K562 (cell line): ENCODE results near the gene PIK3C2G. TPM values are rescaled to one million over a fixed set of nuclear protein-coding genes. Genes with fewer than 3 reads are reported as not detected.

Experiments used
- ATAC-seq: fragments of 200-7000 bp; cut with Tn5 transposase; 3 replicates; pipeline ENCODE4 v1.9.1; 2020; ENCODE audit warnings: moderate library complexity
- BruUV-seq: library from RNA; stranded (reverse); fragments of 400-500 nt; replicated peaks from 2 replicates; lab custom pipeline; 2021; lab: Mats Ljungman, UMichigan
- CTCF ChIA-PET: fragments of 300-600 bp; formaldehyde crosslinking; extraction: SDS; loops from one replicate; lab custom pipeline; 2021; ENCODE audit warnings: low intra/inter-chr PET ratio; lab: Yijun Ruan, JAX
- POLR2A ChIA-PET: fragments of 300-600, 350-650 bp; sonication (Branson Sonifier 250); formaldehyde crosslinking; extraction: SDS; loops from one replicate; lab custom pipeline; 2021; ENCODE audit warnings: antibody characterized with exemption, inconsistent platforms; lab: Yijun Ruan, JAX
- DNase-seq, 4 experiments: peaks; one replicate each; pipeline versions ENCODE4 v3.0.0 to v3.0.0-alpha.2; 2011 to 2018; ENCODE audit warnings: low spot score in 3 of 4, mixed read lengths in 3 of 4; ENCODE audit errors: extremely low read depth in 1 of 4
- FAIRE-seq: peaks from 2 replicates; lab custom pipeline; 2011; peaks lifted over from hg19 to GRCh38; lab: Jason Lieb, UNC
- H2AFZ ChIP-seq: 2 replicates; pipeline ENCODE4 v1.6.0; 2011; ENCODE audit warnings: low read depth, low read length, control low read depth, inconsistent platforms
- H3K27ac ChIP-seq: fragments of 200-600 bp; 3 replicates; pipeline ENCODE4 v1.8.0; 2011; ENCODE audit warnings: low read depth, mild to moderate bottlenecking, control low read depth, inconsistent platforms, low read length, moderate library complexity, mixed read lengths; ENCODE audit errors: extremely low read depth
- H3K27me3 ChIP-seq, 2 experiments: fragments of 300-600 bp in 1 of 2; 2 replicates in 1 of 2; 3 replicates in 1 of 2; pipeline versions ENCODE4 v1.6.0 to v1.8.0; 2011; ENCODE audit warnings: inconsistent platforms in 2 of 2, low read length in 2 of 2, mild to moderate bottlenecking in 1 of 2, mixed read lengths in 1 of 2, moderate library complexity in 1 of 2; ENCODE audit not compliant: control insufficient read depth in 2 of 2, insufficient read depth in 2 of 2
- H3K36me3 ChIP-seq: fragments of 300-600 bp; 3 replicates; pipeline ENCODE4 v1.8.0; 2011; ENCODE audit warnings: mild to moderate bottlenecking, low read length, inconsistent platforms; ENCODE audit not compliant: control insufficient read depth, insufficient read depth
- H3K4me1 ChIP-seq, 2 experiments: fragments of 200-600 bp in 1 of 2; replicated peaks in 1 of 2; 2 replicates in 1 of 2; 3 replicates in 1 of 2; pipeline versions ENCODE4 v1.5.1 to v1.8.0; 2011; ENCODE audit warnings: inconsistent platforms in 2 of 2, low read length in 2 of 2, mild to moderate bottlenecking in 1 of 2, mixed read lengths in 1 of 2, moderate library complexity in 1 of 2; ENCODE audit not compliant: control insufficient read depth in 2 of 2, insufficient read depth in 2 of 2
- H3K4me2 ChIP-seq: 2 replicates; pipeline ENCODE4 v1.6.1; 2011; ENCODE audit warnings: low read length, control low read depth, inconsistent platforms, mixed read lengths; ENCODE audit not compliant: insufficient read depth
- H3K4me3 ChIP-seq: fragments of 200-600 bp; sonication (generic), shearing (Covaris generic); 2 replicates; pipeline ENCODE4 v1.5.1; 2016; ENCODE audit warnings: control low read depth, inconsistent platforms
- H3K79me2 ChIP-seq: fragments of 200-600 bp; 3 replicates; pipeline ENCODE4 v1.8.0; 2011; ENCODE audit warnings: low read length, inconsistent platforms; ENCODE audit not compliant: control insufficient read depth, insufficient read depth
- H3K9ac ChIP-seq, 2 experiments: 2 replicates each; pipeline versions ENCODE4 v1.6.0 to v1.6.1; 2011; ENCODE audit warnings: low read depth in 2 of 2, low read length in 2 of 2, control low read depth in 1 of 2, inconsistent platforms in 1 of 2, mild to moderate bottlenecking in 1 of 2, mixed read lengths in 1 of 2; ENCODE audit not compliant: insufficient read depth in 1 of 2
- H3K9me1 ChIP-seq: one replicate; pipeline ENCODE4 v1.6.0; 2011; ENCODE audit warnings: inconsistent platforms, mild to moderate bottlenecking, low read length, moderate library complexity; ENCODE audit not compliant: control insufficient read depth, insufficient read depth
- H3K9me3 ChIP-seq: replicated peaks from 2 replicates; pipeline ENCODE4 v1.5.1; 2011; ENCODE audit warnings: low read depth, low read length, inconsistent platforms; ENCODE audit not compliant: control insufficient read depth, insufficient read depth
- H4K20me1 ChIP-seq: replicated peaks from 2 replicates; pipeline ENCODE4 v1.6.1; 2011; ENCODE audit warnings: low read length, inconsistent platforms, mixed read lengths; ENCODE audit not compliant: control insufficient read depth, insufficient read depth
- BCL6 ChIP-seq: fragments of 250-450 bp; sonication (Bioruptor Pico); IDR thresholded peaks from 2 replicates; pipeline ENCODE4 v1.4.0; 2020
- CBFB ChIP-seq: sonication (generic); formaldehyde crosslinking; IDR thresholded peaks from 2 replicates; pipeline ENCODE4 v1.4.0; 2020; ENCODE audit warnings: mild to moderate bottlenecking, missing genetic modification reagents
- ELF1 ChIP-seq: fragments of 200-800 bp; sonication (Bioruptor generic); IDR thresholded peaks from 2 replicates; pipeline ENCODE4 v1.6.1; 2016; ENCODE audit warnings: missing genetic modification characterization, missing compliant biosample characterization
- GABPB2 ChIP-seq: fragments of 250-450 bp; sonication (Bioruptor Pico); conservative IDR thresholded peaks from 2 replicates; pipeline ENCODE4 v1.5.1; 2021; ENCODE audit warnings: mild to moderate bottlenecking
- KLF1 ChIP-seq: fragments of 450-650 bp; IDR thresholded peaks from 2 replicates; pipeline ENCODE4 v1.6.1; 2016; ENCODE audit warnings: missing genetic modification characterization, missing compliant biosample characterization
- L3MBTL2 ChIP-seq: fragments of 450-650 bp; IDR thresholded peaks from 2 replicates; pipeline ENCODE4 v1.6.1; 2016; ENCODE audit warnings: mild to moderate bottlenecking, moderate library complexity
- NFXL1 ChIP-seq: fragments of 450-650 bp; formaldehyde crosslinking; IDR thresholded peaks from 2 replicates; pipeline ENCODE4 v1.4.0; 2021; ENCODE audit warnings: mild to moderate bottlenecking
- NKRF ChIP-seq: fragments of 450-650 bp; IDR thresholded peaks from 2 replicates; pipeline ENCODE4 v1.6.1; 2016; ENCODE audit warnings: borderline replicate concordance
- PHB ChIP-seq: fragments of 250-450 bp; sonication (Bioruptor Pico); IDR thresholded peaks from 2 replicates; pipeline ENCODE4 v1.5.0; 2021
- TCF7L2 ChIP-seq: fragments of 150-350 bp; IDR thresholded peaks from 2 replicates; pipeline ENCODE4 v1.6.1; 2016; ENCODE audit warnings: low read depth, mild to moderate bottlenecking, low read length, moderate library complexity
- U2AF1 ChIP-seq: fragments of 200-400 bp; formaldehyde crosslinking; optimal IDR thresholded peaks from 2 replicates; pipeline ENCODE3; 2017; ENCODE audit warnings: mild to moderate bottlenecking, low read depth, low read length, moderate library complexity
- ZBTB49 ChIP-seq: sonication (generic); formaldehyde crosslinking; IDR thresholded peaks from 2 replicates; pipeline ENCODE4 v1.8.0; 2022; ENCODE audit warnings: missing genetic modification reagents, mild to moderate bottlenecking, borderline replicate concordance
- ZNF766 ChIP-seq: fragments of 200-800 bp; sonication (Bioruptor generic); conservative IDR thresholded peaks from 2 replicates; pipeline ENCODE4 v1.6.1; 2016; ENCODE audit warnings: missing genetic modification characterization, missing compliant biosample characterization
- ZNF778 ChIP-seq: fragments of 450-650 bp; formaldehyde crosslinking; IDR thresholded peaks from 2 replicates; pipeline ENCODE4 v1.4.0; 2020; ENCODE audit warnings: mild to moderate bottlenecking, moderate library complexity
- WGBS: fragments of 100-300 bp; shearing (Covaris generic); methylation state at CpG from one replicate; pipeline ENCODE4 v1.1.6; 2016; ENCODE audit warnings: low coverage, mixed read lengths; ENCODE audit not compliant: insufficient coverage; ENCODE audit errors: missing lambda C conversion rate; 5-methylcytosine and 5-hydroxymethylcytosine counted together
- in situ Hi-C: fragments of 300-500 bp; cut with MboI; formaldehyde crosslinking; loops from 4 replicates; pipeline ENCODE4 v1.15.0; 2018; ENCODE audit warnings: inconsistent platforms, mixed read lengths
- intact Hi-C: fragments of 100-400 bp; cut with micrococcal nuclease; formaldehyde crosslinking; loops from 2 replicates; pipeline ENCODE4 v1.14.2; 2022
- polyA plus RNA-seq, 8 experiments: library from polyadenylated mRNA; depleted of rRNA in 4 of 8; stranded (reverse) in 5 of 8; unstranded in 3 of 8; fragments of >200 nt; fragmentation: Nextera tagmentation in 2 of 8; fragmentation: Illumina TruSeq in 1 of 8; extraction: Ambion mirVana in 2 of 8; extraction: Trizol in 1 of 8; gene quantifications; 2 replicates each; pipeline versions ENCODE4 v1.2.1 to v1.2.3, GENCODE V29; 2011 to 2014; ENCODE audit warnings: inconsistent platforms in 1 of 8, missing spikeins in 1 of 8
- total RNA-seq, 7 experiments: library from RNA; depleted of rRNA in 6 of 7; stranded (reverse); fragments of >200 nt in 6 of 7; fragmentation: Illumina TruSeq in 2 of 7; extraction: Trizol in 2 of 7; gene quantifications; 2 replicates each; pipeline versions ENCODE4 v1.2.1 to v1.2.3, GENCODE V29; 2011 to 2021; ENCODE audit warnings: low replicate concordance in 1 of 7
- TF ChIP-seq, protein P1 (sequence below): fragments of 450-650 bp; formaldehyde crosslinking; IDR thresholded peaks from 2 replicates; pipeline ENCODE4 v1.4.0; 2020; ENCODE audit warnings: mild to moderate bottlenecking, moderate library complexity
- TF ChIP-seq, protein P2 (sequence below): fragments of 450-650 bp; formaldehyde crosslinking; IDR thresholded peaks from 2 replicates; pipeline ENCODE4 v1.4.0; 2020; ENCODE audit warnings: mild to moderate bottlenecking, mixed read lengths

Gene PIK3C2G
- total and polyA plus RNA-seq, 9 of the 15 experiments (the other 6 are each of a cell fraction or from before 2014, with no cell fraction given): not detected

DNA sequence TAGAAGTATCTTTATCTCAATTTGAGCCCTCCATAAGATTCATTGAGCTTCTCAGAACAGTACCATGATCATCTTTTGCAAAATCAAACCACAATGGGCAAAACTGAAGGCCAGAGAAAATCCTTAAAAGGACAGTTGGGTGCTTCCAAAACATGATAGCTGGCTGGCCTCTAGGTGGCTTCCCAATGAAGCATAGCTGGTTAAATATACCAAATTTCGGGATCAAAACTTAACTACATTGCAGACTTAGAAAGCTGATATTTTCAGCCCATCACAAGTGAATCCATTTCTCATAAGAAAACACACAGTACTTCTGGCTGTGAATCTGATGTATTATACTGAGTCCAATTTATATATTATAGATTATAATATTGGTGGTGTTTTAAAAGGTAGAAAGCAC lies 15.3 kb upstream of the PIK3C2G start:
- no peak overlapping the region for H3K4me2 ChIP-seq
- in situ Hi-C loops (no loop called here), intact Hi-C loops (no loop called here)
- H4K20me1 ChIP-seq: no peaks in the 10 kb centered on the region
- ChIA-PET CTCF (no interaction called here), POLR2A (no interaction called here)
- no peaks in the 10 kb centered on the region for H3K4me1 ChIP-seq
- FAIRE-seq (no peak), ATAC-seq (no peak), DNase-seq (no peak)
- no peak overlapping the region for H3K4me3 ChIP-seq
- 0% methylated on average over 1 of the region's 1 CpG for WGBS
- no peaks in the 10 kb centered on the region for H3K9me3 ChIP-seq
- no peak overlapping the region for H2AFZ ChIP-seq
- no peaks in the 10 kb centered on the region for H3K36me3 ChIP-seq
- no peak overlapping the region for H3K27ac ChIP-seq
- TF ChIP-seq NKRF: no peak
- TF ChIP-seq ZBTB49 (CRISPR knock-in tag): no peak
- no peak for TF ChIP-seq BCL6 (CRISPR knock-in tag)
- TF ChIP-seq L3MBTL2: no peak
- TF ChIP-seq, protein P1, sequence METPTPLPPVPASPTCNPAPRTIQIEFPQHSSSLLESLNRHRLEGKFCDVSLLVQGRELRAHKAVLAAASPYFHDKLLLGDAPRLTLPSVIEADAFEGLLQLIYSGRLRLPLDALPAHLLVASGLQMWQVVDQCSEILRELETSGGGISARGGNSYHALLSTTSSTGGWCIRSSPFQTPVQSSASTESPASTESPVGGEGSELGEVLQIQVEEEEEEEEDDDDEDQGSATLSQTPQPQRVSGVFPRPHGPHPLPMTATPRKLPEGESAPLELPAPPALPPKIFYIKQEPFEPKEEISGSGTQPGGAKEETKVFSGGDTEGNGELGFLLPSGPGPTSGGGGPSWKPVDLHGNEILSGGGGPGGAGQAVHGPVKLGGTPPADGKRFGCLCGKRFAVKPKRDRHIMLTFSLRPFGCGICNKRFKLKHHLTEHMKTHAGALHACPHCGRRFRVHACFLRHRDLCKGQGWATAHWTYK (CRISPR knock-in tag): no peak
- no peak for TF ChIP-seq TCF7L2
- no peak for TF ChIP-seq CBFB (CRISPR knock-in tag)
- TF ChIP-seq U2AF1: no peak
- TF ChIP-seq ELF1: no peak
- TF ChIP-seq, protein P2, sequence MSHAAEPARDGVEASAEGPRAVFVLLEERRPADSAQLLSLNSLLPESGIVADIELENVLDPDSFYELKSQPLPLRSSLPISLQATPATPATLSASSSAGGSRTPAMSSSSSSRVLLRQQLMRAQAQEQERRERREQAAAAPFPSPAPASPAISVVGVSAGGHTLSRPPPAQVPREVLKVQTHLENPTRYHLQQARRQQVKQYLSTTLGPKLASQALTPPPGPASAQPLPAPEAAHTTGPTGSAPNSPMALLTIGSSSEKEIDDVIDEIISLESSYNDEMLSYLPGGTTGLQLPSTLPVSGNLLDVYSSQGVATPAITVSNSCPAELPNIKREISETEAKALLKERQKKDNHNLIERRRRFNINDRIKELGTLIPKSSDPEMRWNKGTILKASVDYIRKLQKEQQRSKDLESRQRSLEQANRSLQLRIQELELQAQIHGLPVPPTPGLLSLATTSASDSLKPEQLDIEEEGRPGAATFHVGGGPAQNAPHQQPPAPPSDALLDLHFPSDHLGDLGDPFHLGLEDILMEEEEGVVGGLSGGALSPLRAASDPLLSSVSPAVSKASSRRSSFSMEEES (CRISPR knock-in tag): no peak
- no peak for TF ChIP-seq GABPB2 (CRISPR knock-in tag)
- TF ChIP-seq KLF1: no peak
- no peak for TF ChIP-seq ZNF766 (CRISPR knock-in tag)
- TF ChIP-seq NFXL1 (CRISPR knock-in tag): no peak
- TF ChIP-seq PHB: no peak
- TF ChIP-seq ZNF778 (CRISPR knock-in tag): no peak
- no peak overlapping the region for H3K9ac ChIP-seq
- BruUV-seq: no TSS peak
- no peaks in the 10 kb centered on the region for H3K27me3 ChIP-seq
- H3K9me1 ChIP-seq: no peaks in the 10 kb centered on the region
- no peaks in the 10 kb centered on the region for H3K79me2 ChIP-seq
